ENCODE results near the gene FCRLA.

The FCRLA gene

GRCh38 chr1:161735837-161736236 is 28.8 kb downstream of the FCRLA start:
- Histone ChIP-seq H3K9ac (ENCODE audit: low read length in 2 of 2) (no peak overlapping the region), H3K4me1 (ENCODE audit: control insufficient read depth, insufficient read depth, low read length) (no peaks in the 10 kb centered on the region), H3K4me3 (ENCODE audit: low read length in 2 of 2) (no peak overlapping the region), H3K36me3 (ENCODE audit: control insufficient read depth in 2 of 2, insufficient read depth in 2 of 2, low read length in 2 of 2) (no peaks in the 10 kb centered on the region), H3K27me3 (ENCODE audit: control insufficient read depth in 1 of 2, insufficient read depth in 2 of 2, low read length in 2 of 2) (peaks cover 5 to 11% of the 10 kb centered on the region in 2 donors), H3K27ac (ENCODE audit: low read length) (no peak overlapping the region), H3K9me3 (ENCODE audit: control insufficient read depth in 2 of 2, low read length in 2 of 2) (no peaks in the 10 kb centered on the region)

- Histone ChIP-seq H3K4me3 (ENCODE audit: low read length in 2 of 2) (no peak overlapping the region), H3K9ac (ENCODE audit: low read length in 2 of 2) (no peak overlapping the region), H3K4me1 (ENCODE audit: control insufficient read depth, insufficient read depth, low read length) (no peaks in the 10 kb centered on the region), H3K27ac (ENCODE audit: low read length) (no peak overlapping the region), H3K27me3 (ENCODE audit: control insufficient read depth in 1 of 2, insufficient read depth in 2 of 2, low read length in 2 of 2) (peaks cover 5 to 11% of the 10 kb centered on the region in 2 donors), H3K9me3 (ENCODE audit: control insufficient read depth in 2 of 2, low read length in 2 of 2) (no peaks in the 10 kb centered on the region), H3K36me3 (ENCODE audit: control insufficient read depth in 2 of 2, insufficient read depth in 2 of 2, low read length in 2 of 2) (no peaks in the 10 kb centered on the region)
Observed at GRCh38 chr1:161736335-161736969, 29.4 kb downstream of the FCRLA start.

- H3K4me3 ChIP-seq (ENCODE audit: low read length in 2 of 2) = no peak overlapping the region
- no peaks in the 10 kb centered on the region for H3K36me3 ChIP-seq (ENCODE audit: control insufficient read depth in 2 of 2, insufficient read depth in 2 of 2, low read length in 2 of 2)
- no peak overlapping the region for H3K27ac ChIP-seq (ENCODE audit: low read length)
- H3K4me1 ChIP-seq (ENCODE audit: control insufficient read depth, insufficient read depth, low read length) = no peaks in the 10 kb centered on the region
- H3K9ac ChIP-seq (ENCODE audit: low read length in 2 of 2) = no peak overlapping the region
- peaks cover 5 to 11% of the 10 kb centered on the region in 2 donors for H3K27me3 ChIP-seq (ENCODE audit: control insufficient read depth in 1 of 2, insufficient read depth in 2 of 2, low read length in 2 of 2)
- H3K9me3 ChIP-seq (ENCODE audit: control insufficient read depth in 2 of 2, low read length in 2 of 2) = no peaks in the 10 kb centered on the region
Observed at GRCh38 chr1:161737625-161738024, 30.6 kb downstream of the FCRLA start.

- Histone ChIP-seq H3K27me3 (ENCODE audit: control insufficient read depth in 1 of 2, insufficient read depth in 2 of 2, low read length in 2 of 2) (peaks cover 5 to 11% of the 10 kb centered on the region in 2 donors), H3K4me1 (ENCODE audit: control insufficient read depth, insufficient read depth, low read length) (no peaks in the 10 kb centered on the region), H3K27ac (ENCODE audit: low read length) (no peak overlapping the region), H3K9ac (ENCODE audit: low read length in 2 of 2) (no peak overlapping the region), H3K9me3 (ENCODE audit: control insufficient read depth in 2 of 2, low read length in 2 of 2) (no peaks in the 10 kb centered on the region), H3K36me3 (ENCODE audit: control insufficient read depth in 2 of 2, insufficient read depth in 2 of 2, low read length in 2 of 2) (no peaks in the 10 kb centered on the region), H3K4me3 (ENCODE audit: low read length in 2 of 2) (no peak overlapping the region)
Observed at GRCh38 chr1:161738627-161739287, 31.7 kb downstream of the FCRLA start.

GRCh38 chr1:161739865-161740566 is 33.0 kb downstream of the FCRLA start:
- H3K4me1 ChIP-seq (ENCODE audit: control insufficient read depth, insufficient read depth, low read length) = no peaks in the 10 kb centered on the region
- no peak overlapping the region for H3K4me3 ChIP-seq (ENCODE audit: low read length in 2 of 2)
- H3K36me3 ChIP-seq (ENCODE audit: control insufficient read depth in 2 of 2, insufficient read depth in 2 of 2, low read length in 2 of 2) = no peaks in the 10 kb centered on the region
- H3K9me3 ChIP-seq (ENCODE audit: control insufficient read depth in 2 of 2, low read length in 2 of 2) = no peaks in the 10 kb centered on the region
- peaks cover 5 to 11% of the 10 kb centered on the region in 2 donors for H3K27me3 ChIP-seq (ENCODE audit: control insufficient read depth in 1 of 2, insufficient read depth in 2 of 2, low read length in 2 of 2)
- H3K9ac ChIP-seq (ENCODE audit: low read length in 2 of 2) = no peak overlapping the region
- H3K27ac ChIP-seq (ENCODE audit: low read length) = no peak overlapping the region

GRCh38 chr1:161740921-161741320 is 33.9 kb downstream of the FCRLA start:
- Histone ChIP-seq H3K9ac (ENCODE audit: low read length in 2 of 2) (no peak overlapping the region), H3K27me3 (ENCODE audit: control insufficient read depth in 1 of 2, insufficient read depth in 2 of 2, low read length in 2 of 2) (peaks cover 5 to 13% of the 10 kb centered on the region in 2 donors), H3K4me3 (ENCODE audit: low read length in 2 of 2) (no peak overlapping the region), H3K4me1 (ENCODE audit: control insufficient read depth, insufficient read depth, low read length) (no peaks in the 10 kb centered on the region), H3K9me3 (ENCODE audit: control insufficient read depth in 2 of 2, low read length in 2 of 2) (no peaks in the 10 kb centered on the region), H3K27ac (ENCODE audit: low read length) (no peak overlapping the region), H3K36me3 (ENCODE audit: control insufficient read depth in 2 of 2, insufficient read depth in 2 of 2, low read length in 2 of 2) (no peaks in the 10 kb centered on the region)

GRCh38 chr1:161743231-161743630 is 36.2 kb downstream of the FCRLA start:
- Histone ChIP-seq H3K4me3 (ENCODE audit: low read length in 2 of 2) (no peak overlapping the region), H3K9me3 (ENCODE audit: control insufficient read depth in 2 of 2, low read length in 2 of 2) (no peaks in the 10 kb centered on the region), H3K27ac (ENCODE audit: low read length) (no peak overlapping the region), H3K9ac (ENCODE audit: low read length in 2 of 2) (no peak overlapping the region), H3K36me3 (ENCODE audit: control insufficient read depth in 2 of 2, insufficient read depth in 2 of 2, low read length in 2 of 2) (no peaks in the 10 kb centered on the region), H3K27me3 (ENCODE audit: control insufficient read depth in 1 of 2, insufficient read depth in 2 of 2, low read length in 2 of 2) (peaks cover 5 to 7% of the 10 kb centered on the region in 2 donors), H3K4me1 (ENCODE audit: control insufficient read depth, insufficient read depth, low read length) (no peaks in the 10 kb centered on the region)

- Histone ChIP-seq H3K36me3 (ENCODE audit: control insufficient read depth in 2 of 2, insufficient read depth in 2 of 2, low read length in 2 of 2) (peaks cover 4 to 7% of the 10 kb centered on the region in 2 donors), H3K27ac (ENCODE audit: low read length) (no peak overlapping the region)
Observed at GRCh38 chr1:161747801-161748200, 40.8 kb downstream of the FCRLA start.

GRCh38 chr1:161749509-161750407 is 42.7 kb downstream of the FCRLA start, which contains the start of gene DUSP12:
Gene DUSP12, plus strand, starts transcription at chr1:161749786. Its CDS starts 16 bp downstream, at chr1:161749802.
- Histone ChIP-seq H3K27ac (ENCODE audit: low read length) (peak within 1 kb of the TSS; percentile 74), H3K9me3 (ENCODE audit: control insufficient read depth in 2 of 2, low read length in 2 of 2) (no peaks in the 10 kb centered on the region), H3K36me3 (ENCODE audit: control insufficient read depth in 2 of 2, insufficient read depth in 2 of 2, low read length in 2 of 2) (peaks cover 12 to 17% of the 10 kb centered on the region in 2 donors), H3K4me1 (ENCODE audit: control insufficient read depth, insufficient read depth, low read length) (peaks cover 9% of the 10 kb centered on the region), H3K9ac (ENCODE audit: low read length in 2 of 2) (peak within 1 kb of the TSS; percentile 79 to 94), H3K27me3 (ENCODE audit: control insufficient read depth in 1 of 2, insufficient read depth in 2 of 2, low read length in 2 of 2) (peaks cover 0 to 2% of the 10 kb centered on the region in 2 donors), H3K4me3 (ENCODE audit: low read length in 2 of 2) (peak within 1 kb of the TSS; percentile 81 to 96)

More at GRCh38 chr1:161747801-161748200, 40.8 kb downstream of the FCRLA start:
- Histone ChIP-seq H3K9me3 (ENCODE audit: control insufficient read depth in 2 of 2, low read length in 2 of 2) (no peaks in the 10 kb centered on the region), H3K4me3 (ENCODE audit: low read length in 2 of 2) (no peak overlapping the region), H3K27me3 (ENCODE audit: control insufficient read depth in 1 of 2, insufficient read depth in 2 of 2, low read length in 2 of 2) (peaks cover 0 to 2% of the 10 kb centered on the region in 2 donors), H3K4me1 (ENCODE audit: control insufficient read depth, insufficient read depth, low read length) (peaks cover 9% of the 10 kb centered on the region), H3K9ac (ENCODE audit: low read length in 2 of 2) (no peak overlapping the region)

GRCh38 chr1:161763522-161764098 is 56.6 kb downstream of the FCRLA start:
- Histone ChIP-seq H3K4me1 (ENCODE audit: control insufficient read depth, insufficient read depth, low read length) (peaks cover 9% of the 10 kb centered on the region), H3K9ac (ENCODE audit: low read length in 2 of 2) (no peak overlapping the region), H3K9me3 (ENCODE audit: control insufficient read depth in 2 of 2, low read length in 2 of 2) (no peaks in the 10 kb centered on the region), H3K27me3 (ENCODE audit: control insufficient read depth in 1 of 2, insufficient read depth in 2 of 2, low read length in 2 of 2) (no peaks in the 10 kb centered on the region), H3K4me3 (ENCODE audit: low read length in 2 of 2) (no peak overlapping the region), H3K27ac (ENCODE audit: low read length) (no peak overlapping the region), H3K36me3 (ENCODE audit: control insufficient read depth in 2 of 2, insufficient read depth in 2 of 2, low read length in 2 of 2) (no peaks in the 10 kb centered on the region)

Data from stomach smooth muscle (tissue), 2 donors.